Sigmoid colon (tissue), 7 donors: ENCODE data around the gene KCNK18. TPM values are rescaled to one million over a fixed set of nuclear protein-coding genes. Genes with fewer than 3 reads are reported as not detected.

Experiments used
- DNase-seq: peaks from one replicate; pipeline ENCODE4 v3.0.0-alpha.2; 2019
- H3K27ac ChIP-seq, 4 donors: fragments of 200-600 bp; sonication (generic); one replicate each; pipeline ENCODE4 v1.5.1; 2016 to 2019; ENCODE audit warnings: mild to moderate bottlenecking in 1 of 4
- H3K27me3 ChIP-seq, 3 donors: fragments of 200-600 bp; sonication (generic); one replicate each; pipeline ENCODE4 v1.5.1; 2019; ENCODE audit warnings: mild to moderate bottlenecking in 1 of 3
- H3K36me3 ChIP-seq, 4 donors: fragments of 200-600 bp; sonication (generic); one replicate each; pipeline ENCODE4 v1.5.1; 2016 to 2019
- H3K4me1 ChIP-seq, 4 donors: fragments of 200-600 bp; sonication (generic); one replicate each; pipeline ENCODE4 v1.5.1; 2017 to 2019
- H3K4me3 ChIP-seq, 4 donors: fragments of 200-600 bp; sonication (generic); one replicate each; pipeline ENCODE4 v1.5.1; 2017 to 2019; ENCODE audit warnings: mild to moderate bottlenecking in 2 of 4, moderate library complexity in 1 of 4
- H3K9me3 ChIP-seq, 4 donors: fragments of 200-600 bp in 3 of 4; sonication (generic) in 3 of 4; one replicate each; pipeline versions ENCODE4 v1.5.1 to v1.6.1; 2013 to 2019
- EP300 ChIP-seq, 4 donors: sonication (generic); formaldehyde crosslinking; IDR thresholded peaks; one replicate each; pipeline ENCODE4 v1.6.1; 2017; ENCODE audit warnings: antibody characterized with exemption in 4 of 4
- POLR2A ChIP-seq, 2 donors: fragments of 450-650 bp; IDR thresholded peaks; one replicate each; pipeline ENCODE4 v1.6.1; 2016; ENCODE audit warnings: antibody characterized with exemption in 2 of 2, mild to moderate bottlenecking in 2 of 2, moderate library complexity in 2 of 2
- POLR2AphosphoS5 ChIP-seq, 4 donors: sonication (generic); formaldehyde crosslinking; IDR thresholded peaks; one replicate each; pipeline ENCODE4 v1.6.1; 2017; ENCODE audit warnings: antibody characterized with exemption in 4 of 4
- WGBS, 2 donors: extraction: QIAGEN DNeasy Blood & Tissue Kit; methylation state at CpG; one replicate each; pipeline ENCODE4 v1.1.7; 2013; 5-methylcytosine and 5-hydroxymethylcytosine counted together
- intact Hi-C: fragments of 100-400 bp; cut with DNase I; formaldehyde crosslinking; loops from one replicate; pipeline ENCODE4 v1.15.1; 2023
- polyA plus RNA-seq, 3 donors: library from polyadenylated mRNA; stranded (reverse); fragments of 200-250 nt; gene quantifications; one replicate each; pipeline ENCODE4 v1.2.3, GENCODE V29; 2013
- total RNA-seq, 4 donors: library from RNA; depleted of rRNA; stranded (reverse); fragments of >200 nt; gene quantifications; one replicate each; pipeline ENCODE4 v1.1.0, GENCODE V29; 2016
- TF ChIP-seq, protein P1 (sequence below), 4 experiments: fragments of 450-650 bp in 3 of 4; fragments of 200-600 bp in 1 of 4; IDR thresholded peaks; one replicate each; pipeline ENCODE4 v1.5.1; 2016 to 2019; ENCODE audit warnings: antibody characterized with exemption in 4 of 4, mild to moderate bottlenecking in 3 of 4, moderate library complexity in 2 of 4
- donor health status: healthy with polysubstance abuse.
- donor health status: Bipolar disorder and iron deficiency.
- donor health status: healthy.

Gene KCNK18
- total and polyA plus RNA-seq, 7 donors = not detected

DNA sequence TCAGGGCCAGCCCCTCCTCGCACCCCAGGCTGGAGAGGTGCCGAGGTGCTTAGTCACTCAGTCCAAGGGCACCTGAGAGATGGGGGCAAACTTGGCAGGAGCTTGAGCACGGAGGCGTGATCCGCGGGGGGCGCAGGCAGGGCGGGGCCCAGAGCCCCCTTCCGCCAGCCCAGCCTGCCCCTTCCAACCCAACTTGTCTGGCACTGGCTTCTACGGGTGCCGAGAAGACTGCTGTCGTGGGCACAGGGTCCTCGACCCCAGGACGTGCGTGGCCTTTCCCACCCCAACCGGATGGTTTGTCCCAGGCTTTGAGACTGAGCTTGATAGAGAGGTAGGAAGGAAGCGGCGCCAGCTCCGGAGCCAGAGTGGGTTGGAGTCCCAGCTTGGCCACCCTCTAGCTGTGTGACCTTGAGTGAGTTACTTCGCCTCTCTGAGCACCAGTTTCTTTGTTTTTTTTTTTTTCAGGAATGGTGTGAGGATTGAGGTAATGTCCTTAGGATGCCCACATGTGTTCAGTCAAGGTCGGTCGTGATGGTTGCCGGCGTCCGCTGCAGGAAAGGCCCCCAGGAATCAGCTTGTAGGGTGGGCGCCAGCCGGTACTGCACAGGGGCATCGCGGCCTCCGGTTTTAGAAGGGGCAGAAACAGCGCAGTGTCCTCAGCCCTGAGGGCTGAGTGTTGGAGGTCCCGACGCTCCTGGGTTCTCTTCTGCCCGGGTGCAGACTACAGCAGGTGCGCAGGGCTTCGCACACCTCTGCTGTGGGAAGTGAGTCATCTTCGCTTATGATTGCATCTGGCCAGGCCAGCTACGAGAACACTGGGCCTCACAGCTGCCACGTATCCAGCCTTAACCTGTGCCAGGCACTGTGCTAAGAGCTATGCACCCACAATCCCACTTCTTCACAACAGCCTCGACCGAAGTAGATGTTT, 30.6 kb upstream of the KCNK18 start:
- intact Hi-C loops = loop anchor here (5.0 kb wide), 1 partner anchor 484 kb away; no protein-coding TSS in a partner anchor
- Histone ChIP-seq H3K4me3 (no peak overlapping the region), H3K4me1 (peaks cover 0 to 57% (median 44%) of the 10 kb centered on the region in 4 donors), H3K36me3 (no peaks in the 10 kb centered on the region), H3K27me3 (peaks cover 68 to 100% (median 91%) of the 10 kb centered on the region in 3 donors), H3K27ac (no peak overlapping the region), H3K9me3 (no peaks in the 10 kb centered on the region)
- 13 to 14% methylated on average over 41 of the region's 41 CpGs for WGBS, 2 donors
- no peak for DNase-seq
- TF ChIP-seq EP300 (IDR thresholded peaks at IDR 0.05) (no peak), POLR2AphosphoS5 (IDR thresholded peaks at IDR 0.05) (no peak), POLR2A (IDR thresholded peaks at IDR 0.05) (no peak)
- TF ChIP-seq, protein P1, sequence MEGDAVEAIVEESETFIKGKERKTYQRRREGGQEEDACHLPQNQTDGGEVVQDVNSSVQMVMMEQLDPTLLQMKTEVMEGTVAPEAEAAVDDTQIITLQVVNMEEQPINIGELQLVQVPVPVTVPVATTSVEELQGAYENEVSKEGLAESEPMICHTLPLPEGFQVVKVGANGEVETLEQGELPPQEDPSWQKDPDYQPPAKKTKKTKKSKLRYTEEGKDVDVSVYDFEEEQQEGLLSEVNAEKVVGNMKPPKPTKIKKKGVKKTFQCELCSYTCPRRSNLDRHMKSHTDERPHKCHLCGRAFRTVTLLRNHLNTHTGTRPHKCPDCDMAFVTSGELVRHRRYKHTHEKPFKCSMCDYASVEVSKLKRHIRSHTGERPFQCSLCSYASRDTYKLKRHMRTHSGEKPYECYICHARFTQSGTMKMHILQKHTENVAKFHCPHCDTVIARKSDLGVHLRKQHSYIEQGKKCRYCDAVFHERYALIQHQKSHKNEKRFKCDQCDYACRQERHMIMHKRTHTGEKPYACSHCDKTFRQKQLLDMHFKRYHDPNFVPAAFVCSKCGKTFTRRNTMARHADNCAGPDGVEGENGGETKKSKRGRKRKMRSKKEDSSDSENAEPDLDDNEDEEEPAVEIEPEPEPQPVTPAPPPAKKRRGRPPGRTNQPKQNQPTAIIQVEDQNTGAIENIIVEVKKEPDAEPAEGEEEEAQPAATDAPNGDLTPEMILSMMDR (IDR thresholded peaks at IDR 0.05) = no peak

- H3K36me3 ChIP-seq = no peaks in the 10 kb centered on the region
- DNase-seq = no peak
- no peaks in the 10 kb centered on the region for H3K9me3 ChIP-seq
- peaks cover 65 to 100% (median 85%) of the 10 kb centered on the region in 3 donors for H3K27me3 ChIP-seq
- TF ChIP-seq POLR2AphosphoS5 (IDR thresholded peaks at IDR 0.05) (no peak), EP300 (IDR thresholded peaks at IDR 0.05) (no peak), POLR2A (IDR thresholded peaks at IDR 0.05) (no peak)
- TF ChIP-seq, protein P1 (IDR thresholded peaks at IDR 0.05) = no peak
- intact Hi-C loops = loop anchor here (5.0 kb wide), 1 partner anchor 485 kb away; no protein-coding TSS in a partner anchor
- 11 to 13% methylated on average over 21 of the region's 21 CpGs for WGBS, 2 donors
- H3K4me1 ChIP-seq = peaks cover 0 to 54% (median 41%) of the 10 kb centered on the region in 4 donors
- peak overlapping the region in 1 of 4 donors; percentile 28 for H3K4me3 ChIP-seq
- no peak overlapping the region for H3K27ac ChIP-seq
Measured at GRCh38 chr10:117167346-117167788, 29.9 kb upstream of the KCNK18 start.

DNA sequence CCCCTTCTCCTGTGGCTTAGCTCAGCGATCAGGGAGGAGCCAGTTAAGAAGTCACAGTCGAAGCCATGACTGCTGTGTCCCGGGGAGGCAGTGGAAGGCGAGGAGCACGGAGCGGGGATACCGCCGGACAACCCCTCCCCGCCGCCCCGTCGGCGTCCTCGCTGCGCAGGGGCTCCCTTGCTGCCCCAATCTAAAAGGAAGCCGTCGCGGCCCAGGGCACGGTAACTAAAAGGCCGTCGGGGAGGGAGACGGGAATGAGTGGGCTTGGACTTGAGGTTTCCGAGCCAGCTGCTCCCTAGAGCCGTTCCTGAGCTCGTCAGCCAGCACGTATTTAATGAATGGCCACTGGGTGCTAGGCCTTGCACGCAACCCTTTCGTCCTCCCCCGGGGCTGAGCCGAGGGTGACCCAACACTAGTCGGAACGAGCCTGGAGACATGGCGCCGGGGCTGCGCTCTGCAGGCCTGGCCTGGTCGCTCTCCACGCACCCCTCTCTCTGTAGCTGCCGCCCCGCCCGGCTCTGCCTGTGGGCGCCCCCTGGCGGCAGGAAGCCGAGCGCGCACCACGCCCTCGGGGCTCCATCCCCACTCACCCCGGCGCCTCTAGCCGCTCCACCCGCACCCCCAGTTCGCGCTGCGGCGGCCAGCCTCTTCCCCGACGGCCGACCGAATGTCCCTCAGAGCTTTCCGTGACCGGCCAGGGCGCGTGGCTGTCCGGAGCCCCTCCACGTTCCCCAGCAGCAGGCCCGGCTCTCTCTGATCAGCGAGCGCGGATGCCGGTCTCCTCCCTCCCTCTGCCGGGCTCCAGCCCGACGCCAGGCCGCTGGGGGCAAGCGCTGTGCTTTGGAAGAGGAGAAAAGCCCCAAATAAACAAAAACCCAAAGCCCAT, 29.3 kb upstream of the KCNK18 start:
- H3K4me3 ChIP-seq = peak overlapping the region in 2 of 4 donors; percentile 14 to 28
- H3K27me3 ChIP-seq = peaks cover 58 to 100% (median 82%) of the 10 kb centered on the region in 3 donors
- WGBS, 2 donors = 3 to 4% methylated on average over 75 of the region's 75 CpGs
- H3K27ac ChIP-seq = no peak overlapping the region
- TF ChIP-seq, protein P1 (IDR thresholded peaks at IDR 0.05) = peak; percentile 46 to 91 (median 63)
- TF ChIP-seq EP300 (IDR thresholded peaks at IDR 0.05) (no peak), POLR2A (IDR thresholded peaks at IDR 0.05) (no peak), POLR2AphosphoS5 (IDR thresholded peaks at IDR 0.05) (no peak)
- DNase-seq = peak; percentile 69
- H3K9me3 ChIP-seq = no peaks in the 10 kb centered on the region
- peaks cover 0 to 48% (median 34%) of the 10 kb centered on the region in 4 donors for H3K4me1 ChIP-seq
- intact Hi-C loops = loop anchor here (5.0 kb wide), 1 partner anchor 486 kb away; no protein-coding TSS in a partner anchor
- no peaks in the 10 kb centered on the region for H3K36me3 ChIP-seq

GRCh38 chr10:117168729-117169128, 28.6 kb upstream of the KCNK18 start:
- intact Hi-C loops = loop anchor here (5.0 kb wide), 1 partner anchor 486 kb away; no protein-coding TSS in a partner anchor
- TF ChIP-seq EP300 (IDR thresholded peaks at IDR 0.05) (no peak), POLR2AphosphoS5 (IDR thresholded peaks at IDR 0.05) (no peak), POLR2A (IDR thresholded peaks at IDR 0.05) (no peak)
- TF ChIP-seq, protein P1 (IDR thresholded peaks at IDR 0.05) = no peak
- no peaks in the 10 kb centered on the region for H3K9me3 ChIP-seq
- H3K36me3 ChIP-seq = no peaks in the 10 kb centered on the region
- no peak overlapping the region for H3K4me3 ChIP-seq
- 5 to 10% methylated on average over 25 of the region's 25 CpGs for WGBS, 2 donors
- no peak for DNase-seq
- no peak overlapping the region for H3K27ac ChIP-seq
- H3K4me1 ChIP-seq = peaks cover 0 to 41% (median 28%) of the 10 kb centered on the region in 4 donors
- H3K27me3 ChIP-seq = peaks cover 51 to 100% (median 82%) of the 10 kb centered on the region in 3 donors
